ENCODE data around the gene CHST3.
"Not testable (repeated sequence)": the region's sequence is repeated elsewhere in the genome, so short reads cannot be mapped to it uniquely, and the experiment has no call there.

CHST3 gene

DNA sequence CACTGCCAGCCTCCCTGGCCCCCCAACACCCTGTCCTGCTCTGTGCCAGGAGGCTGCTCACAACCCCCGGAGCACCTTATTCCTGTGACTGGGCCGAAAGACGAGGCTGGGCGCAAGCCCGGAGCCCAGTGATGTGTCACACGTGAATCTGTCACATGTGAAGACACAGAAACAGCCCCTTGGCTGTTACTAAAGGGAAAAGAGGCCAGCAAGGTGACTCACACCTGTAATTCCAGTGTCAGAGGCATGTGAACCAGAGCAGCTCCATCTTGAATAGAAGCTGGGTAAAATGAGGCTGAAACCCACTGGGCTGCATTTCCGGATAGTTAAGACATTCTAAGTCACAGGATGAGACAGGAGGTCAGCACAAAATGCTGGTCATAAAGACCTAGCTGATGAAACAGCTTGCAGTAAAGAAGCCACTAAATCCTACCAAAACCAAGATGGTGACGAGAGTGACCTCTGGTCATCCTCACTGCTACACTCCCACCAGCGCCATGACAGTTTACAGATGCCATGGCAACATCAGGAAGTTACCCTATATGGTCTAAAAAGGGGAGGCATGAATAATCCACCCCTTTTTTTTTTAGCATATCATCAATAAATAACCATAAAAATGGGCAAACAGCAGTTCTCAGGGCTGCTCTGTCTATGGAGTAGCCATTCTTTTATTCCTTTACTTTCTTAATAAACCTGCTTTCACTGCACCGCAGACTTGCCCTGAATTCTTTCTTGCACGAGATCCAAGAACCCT, 68.4 kb downstream of the CHST3 start:
- not testable (repeated sequence) for DNase-seq (ENCODE audit: low read depth in 3 of 3)

DNA sequence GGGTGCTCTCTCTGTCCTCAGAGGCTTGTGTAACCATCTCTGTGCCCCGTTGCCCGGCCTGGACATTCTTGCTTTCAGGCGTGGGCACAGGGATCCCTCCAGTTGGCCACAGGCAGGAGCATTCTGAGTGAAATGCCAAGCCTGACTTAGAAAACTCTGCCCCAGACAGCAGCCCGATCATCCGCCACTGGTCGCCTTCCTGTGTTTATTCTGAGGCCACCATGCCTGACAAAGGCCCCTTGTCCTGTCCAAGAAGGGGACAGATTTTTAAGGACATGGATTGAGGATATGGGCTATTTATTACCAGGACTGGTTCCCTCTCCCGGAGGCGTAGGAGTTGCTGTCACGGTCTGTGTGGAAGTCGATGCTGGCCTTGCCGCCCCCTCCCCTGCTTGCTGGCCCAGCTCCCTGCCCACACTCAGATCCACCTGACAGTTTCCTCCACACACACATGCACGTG, 69.9 kb downstream of the CHST3 start:
- no peak for DNase-seq (ENCODE audit: low read depth in 3 of 3)

DNA sequence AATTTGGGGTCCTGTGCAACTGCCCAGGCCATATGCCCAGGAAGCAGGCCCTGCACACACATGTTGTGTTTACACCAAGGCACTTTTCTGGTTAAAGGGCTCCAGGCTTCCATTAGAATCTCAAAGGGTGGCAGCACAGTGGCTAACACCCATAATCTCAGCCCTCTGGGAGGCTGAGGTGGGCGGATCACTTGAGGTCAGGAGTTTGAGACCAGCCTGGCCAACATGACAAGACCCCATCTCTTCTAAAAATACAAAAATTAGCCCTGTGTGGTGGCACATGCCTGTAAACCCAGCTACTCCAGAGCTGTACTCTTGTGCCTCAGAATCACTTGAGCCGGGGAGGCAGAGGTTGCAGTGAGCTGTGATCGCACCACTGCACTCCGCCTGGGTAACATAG, 70.6 kb downstream of the CHST3 start:
- no peak for DNase-seq (ENCODE audit: low read depth in 3 of 3)

DNA sequence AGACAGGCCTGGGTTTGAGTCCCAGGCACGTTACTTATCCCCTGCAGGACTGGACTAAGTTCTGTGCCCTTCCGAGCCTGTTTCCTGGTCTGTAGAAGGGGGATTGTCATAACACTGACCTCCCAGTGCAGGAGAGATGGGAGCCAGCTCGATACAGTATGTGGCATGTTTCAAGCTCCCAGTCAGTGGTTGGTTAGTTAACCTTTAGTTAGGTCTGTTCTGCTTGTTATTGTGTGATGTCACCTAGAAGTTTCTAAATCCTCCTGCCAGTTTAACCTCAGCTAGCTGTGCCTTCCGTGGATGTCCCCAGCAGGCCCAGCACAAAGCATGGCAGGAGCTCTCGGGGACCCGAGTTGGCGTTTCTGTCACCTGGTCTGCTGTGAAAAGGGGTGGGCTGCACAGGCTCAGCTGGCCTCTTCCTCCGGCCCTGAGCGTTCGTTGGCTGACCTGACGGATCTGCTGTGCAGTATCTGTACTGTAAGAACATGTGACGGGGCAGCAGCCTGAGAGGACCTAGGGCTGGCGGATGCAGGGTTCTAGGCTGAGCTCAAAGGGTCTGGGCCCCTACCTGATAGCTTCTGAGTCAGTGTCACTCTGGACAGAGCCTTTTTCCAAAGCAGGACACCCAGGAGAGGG, 71.2 kb downstream of the CHST3 start:
- no peak for DNase-seq (ENCODE audit: low read depth in 3 of 3)

DNA sequence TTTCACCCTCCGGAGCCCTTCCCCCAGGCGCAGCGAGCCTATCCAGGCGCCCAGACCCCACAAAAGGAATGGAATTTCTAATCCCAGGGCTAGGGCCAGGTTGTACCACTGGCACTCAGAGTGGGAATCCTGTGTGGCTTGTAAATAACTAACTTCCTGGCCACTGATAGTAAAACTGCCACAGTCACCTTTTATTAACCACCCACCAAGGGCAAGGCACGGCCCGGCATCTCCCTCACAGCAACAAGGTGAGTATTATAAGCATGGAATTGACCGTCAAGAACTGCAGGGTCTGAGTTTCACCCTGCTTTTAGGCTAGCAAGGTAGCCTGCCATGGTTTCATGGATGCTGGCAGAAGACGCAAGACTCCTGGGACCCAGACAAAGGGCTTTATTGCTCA, 73.1 kb downstream of the CHST3 start:
- no peak for DNase-seq (ENCODE audit: low read depth in 3 of 3)

DNA sequence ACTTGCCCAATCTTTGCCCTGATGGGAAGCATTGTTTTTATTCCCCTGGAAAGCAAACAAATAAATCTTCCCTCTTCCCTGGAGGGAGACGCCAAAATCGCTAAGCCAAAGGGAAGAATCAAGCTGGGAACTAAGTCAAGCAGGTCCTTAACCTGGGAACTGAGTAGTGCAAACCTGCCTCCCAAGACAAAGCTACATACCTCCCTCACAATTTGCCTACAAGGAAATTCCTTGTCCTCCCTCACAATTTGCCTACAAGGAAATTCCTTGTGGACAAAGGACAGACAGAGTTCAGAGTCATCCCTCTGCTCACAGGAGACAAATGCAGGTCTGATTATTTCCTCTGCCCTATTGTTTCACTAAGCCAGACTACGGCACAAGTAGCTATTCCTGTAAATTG, 73.6 kb downstream of the CHST3 start:
- no peak for DNase-seq (ENCODE audit: low read depth in 3 of 3)

DNA sequence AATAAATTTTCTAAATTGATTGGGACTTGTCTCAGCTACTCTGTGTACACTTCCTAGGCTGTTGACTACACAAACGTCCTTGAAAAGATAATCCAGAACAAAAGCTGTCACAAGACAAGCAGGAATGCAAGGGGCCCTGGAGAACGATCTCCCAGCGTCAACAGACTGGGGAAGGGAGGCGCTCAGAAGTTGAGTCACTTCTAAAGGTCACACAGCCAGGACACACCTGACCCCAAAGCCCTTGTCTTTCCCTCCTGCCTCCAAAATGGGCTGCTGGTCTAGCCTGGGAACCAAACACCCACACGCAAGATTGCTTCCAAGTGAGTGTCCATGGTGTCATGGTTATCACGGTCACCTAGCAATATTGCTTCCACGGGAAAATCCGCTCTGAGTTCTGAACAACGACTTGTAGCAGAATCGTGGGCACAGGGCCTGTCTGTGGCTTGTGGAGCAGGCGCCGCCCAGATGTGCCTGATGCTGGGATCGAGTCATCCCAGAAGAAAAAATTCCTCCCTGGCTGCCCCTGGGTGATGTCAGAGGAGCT, 74.3 kb downstream of the CHST3 start:
- DNase-seq (ENCODE audit: low read depth in 3 of 3), result no peak

DNA sequence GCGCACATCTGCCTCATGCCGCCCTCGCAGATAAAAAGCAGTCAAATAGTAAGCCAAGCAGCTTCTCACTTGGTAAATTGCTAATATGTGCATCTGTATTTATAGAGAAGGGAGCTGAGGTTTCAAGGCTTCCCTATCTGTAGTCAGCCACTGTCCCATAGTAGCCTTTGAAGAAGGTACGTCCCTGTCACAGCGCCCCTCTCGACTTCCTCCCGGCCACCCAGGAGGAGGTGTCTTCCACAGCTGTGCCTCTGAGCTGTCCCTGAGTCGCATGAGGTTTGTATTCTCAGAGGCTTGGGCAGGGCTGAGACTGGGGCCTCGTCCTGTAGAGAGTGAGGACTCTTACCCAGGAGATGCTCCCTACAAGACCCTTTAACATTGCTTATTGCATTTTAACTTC, 75.2 kb downstream of the CHST3 start:
- DNase-seq (ENCODE audit: low read depth in 3 of 3), result no peak

DNA sequence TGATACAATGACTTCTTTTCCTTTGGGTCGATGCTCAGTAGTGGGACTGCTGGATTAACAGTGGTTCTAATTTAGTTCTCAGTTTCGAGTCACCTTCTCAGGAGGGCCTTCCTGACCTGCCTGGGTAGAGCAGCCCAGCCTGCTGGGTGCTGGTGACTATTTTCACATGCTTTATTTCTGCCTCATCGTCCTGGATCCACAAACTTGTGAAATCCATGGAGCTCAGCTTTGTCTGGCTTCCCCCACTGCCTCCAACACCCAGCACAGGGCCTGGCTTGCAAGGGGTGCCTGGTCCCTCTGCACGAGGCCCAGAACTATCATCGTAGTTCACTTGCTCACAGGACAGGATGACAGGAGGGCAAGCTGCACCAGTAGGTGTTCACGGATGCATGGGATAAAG, 77.3 kb downstream of the CHST3 start:
- DNase-seq (ENCODE audit: low read depth in 3 of 3), result no peak

DNA sequence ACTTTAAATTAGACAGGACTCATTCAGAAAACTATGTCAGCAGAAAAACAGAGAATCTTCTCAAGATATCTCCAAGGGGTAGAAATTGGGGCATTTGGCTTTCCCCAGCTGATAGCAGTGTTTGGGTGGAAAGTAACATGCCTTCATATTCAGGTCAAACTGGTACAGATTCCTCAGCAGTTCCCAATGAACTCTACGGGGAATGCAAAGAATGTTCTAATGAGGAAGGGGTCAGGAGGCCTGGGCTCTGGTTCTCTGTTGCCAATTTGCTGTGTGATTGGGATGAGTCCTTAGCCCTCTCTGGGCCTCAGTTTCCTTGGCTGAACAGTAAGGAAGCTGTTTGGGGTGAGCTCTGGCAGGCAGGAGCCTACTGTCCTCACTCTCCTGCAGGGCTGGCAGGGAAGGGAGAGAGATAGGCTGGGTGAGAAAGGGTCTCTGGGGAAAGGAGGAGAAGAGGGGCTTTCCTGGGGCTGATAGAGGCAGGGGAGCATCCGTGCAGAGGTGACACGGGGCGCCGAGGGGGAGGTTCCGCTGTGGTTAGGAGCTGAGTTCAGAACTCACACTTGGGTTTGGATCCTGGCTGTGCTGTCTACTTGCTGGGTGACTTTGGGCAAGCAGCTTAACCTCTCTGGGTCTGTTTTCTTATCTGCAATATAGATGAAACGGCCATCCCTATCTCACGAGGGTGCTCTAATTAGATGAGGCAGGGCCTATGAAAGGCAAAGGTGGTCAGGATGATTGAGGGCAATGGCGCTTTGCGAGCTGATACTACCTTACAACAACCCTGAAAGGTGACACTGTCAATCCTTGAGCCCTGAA, 79.0 kb downstream of the CHST3 start:
- no peak for DNase-seq (ENCODE audit: low read depth in 3 of 3)

DNA sequence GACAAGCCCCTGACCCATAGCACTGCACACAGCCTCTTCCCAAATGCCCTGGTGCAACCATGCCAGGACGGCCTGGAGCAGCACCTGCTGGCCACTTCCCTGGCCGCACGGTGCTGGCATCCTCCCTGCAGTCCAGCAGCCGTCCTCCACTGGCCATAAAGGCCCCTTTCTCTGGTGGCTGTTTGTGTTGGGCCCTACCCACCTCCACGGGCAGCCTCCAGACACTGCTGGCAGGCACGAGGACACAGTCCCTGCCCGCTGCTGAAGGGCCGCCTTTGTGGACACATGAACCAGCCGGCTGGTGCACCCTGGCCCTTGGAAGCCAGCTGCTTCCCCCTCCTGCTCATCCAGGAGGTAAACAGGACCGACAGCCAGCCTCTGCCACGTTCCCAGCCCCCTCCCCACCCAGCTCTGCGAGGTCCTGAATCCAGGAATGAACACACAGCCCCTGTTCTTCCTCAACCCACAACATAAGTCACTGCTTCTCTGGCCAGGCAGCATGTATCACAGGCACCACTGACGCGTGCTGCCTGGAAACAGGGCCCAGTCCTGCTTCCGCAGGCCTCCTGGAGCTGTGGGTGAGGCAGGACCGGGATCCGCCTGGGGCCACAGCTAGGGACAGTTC, 80.3 kb downstream of the CHST3 start:
- no peak for DNase-seq (ENCODE audit: low read depth in 3 of 3)

DNA sequence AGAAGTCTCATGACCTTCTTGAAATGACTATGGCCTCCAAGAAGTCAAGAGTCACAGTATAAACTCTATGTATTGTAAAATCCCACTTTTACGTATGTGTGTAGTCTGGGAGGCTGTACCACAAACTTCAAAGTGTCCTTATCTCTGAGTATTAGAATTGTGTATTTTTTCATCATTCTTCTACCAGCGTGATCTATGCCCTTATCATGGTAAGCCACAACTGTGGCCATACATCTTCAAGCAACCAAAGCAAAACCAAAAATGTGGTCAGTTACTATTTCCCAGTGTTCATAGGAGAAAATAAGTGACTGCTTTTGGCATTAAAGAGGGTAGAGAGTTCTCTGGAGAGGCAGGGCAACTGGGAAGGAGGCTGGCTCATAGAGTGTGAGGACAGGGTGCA, 81.4 kb downstream of the CHST3 start:
- no peak for DNase-seq (ENCODE audit: low read depth in 3 of 3)

DNA sequence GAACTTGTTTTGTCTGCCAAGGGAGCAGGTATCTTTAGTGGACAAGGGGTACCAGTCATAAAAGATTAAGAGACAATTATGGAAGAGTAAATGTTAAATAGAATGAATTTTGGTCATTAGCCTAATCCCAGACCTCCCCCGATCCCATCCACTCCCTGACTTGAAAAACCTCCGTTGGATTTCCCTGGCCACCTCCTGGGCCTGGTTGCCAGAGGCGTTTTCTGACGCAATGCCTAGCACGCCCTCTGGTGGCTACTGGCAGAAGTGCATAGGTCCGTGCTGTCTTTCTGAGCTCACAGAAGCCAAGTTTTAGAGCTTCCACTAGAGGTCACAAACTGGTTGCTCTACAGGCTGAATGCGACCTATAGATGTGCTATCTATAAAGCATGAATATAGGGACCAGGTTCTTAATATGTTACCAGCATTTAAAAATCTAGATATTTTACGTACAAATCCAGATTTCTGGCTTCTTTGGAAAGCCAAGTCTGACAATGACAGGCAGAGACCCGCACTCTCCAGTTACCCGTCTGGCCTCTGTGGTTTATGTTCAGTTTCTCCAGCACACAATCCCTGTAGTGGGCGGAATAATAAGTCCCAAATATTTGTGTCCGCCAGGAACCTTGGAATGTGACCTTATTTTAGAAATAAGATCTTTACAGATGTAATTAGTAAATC, 84.4 kb downstream of the CHST3 start:
- DNase-seq (ENCODE audit: low read depth in 3 of 3), result peak; percentile 82 to 93 (median 92)

DNA sequence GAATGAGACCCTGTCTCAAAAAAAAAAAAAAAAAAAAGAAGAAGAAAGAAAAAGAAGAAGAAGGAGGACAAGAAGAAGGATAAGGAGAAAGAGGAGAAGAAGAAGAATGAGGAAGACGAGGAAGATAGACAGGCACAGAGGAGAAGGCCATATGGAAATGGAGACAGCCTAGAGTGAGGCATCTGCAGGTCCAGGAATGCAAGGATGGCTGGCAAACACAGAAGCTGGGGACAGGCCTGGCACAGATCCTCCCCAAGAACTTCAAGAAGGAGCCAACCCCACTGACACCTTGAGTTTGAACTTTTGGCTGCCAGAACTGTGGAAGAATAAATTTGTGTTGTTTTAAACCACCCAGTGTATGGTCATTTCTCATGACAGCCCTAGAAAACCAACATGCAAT, 85.3 kb downstream of the CHST3 start:
- no peak for DNase-seq (ENCODE audit: low read depth in 3 of 3)

DNA sequence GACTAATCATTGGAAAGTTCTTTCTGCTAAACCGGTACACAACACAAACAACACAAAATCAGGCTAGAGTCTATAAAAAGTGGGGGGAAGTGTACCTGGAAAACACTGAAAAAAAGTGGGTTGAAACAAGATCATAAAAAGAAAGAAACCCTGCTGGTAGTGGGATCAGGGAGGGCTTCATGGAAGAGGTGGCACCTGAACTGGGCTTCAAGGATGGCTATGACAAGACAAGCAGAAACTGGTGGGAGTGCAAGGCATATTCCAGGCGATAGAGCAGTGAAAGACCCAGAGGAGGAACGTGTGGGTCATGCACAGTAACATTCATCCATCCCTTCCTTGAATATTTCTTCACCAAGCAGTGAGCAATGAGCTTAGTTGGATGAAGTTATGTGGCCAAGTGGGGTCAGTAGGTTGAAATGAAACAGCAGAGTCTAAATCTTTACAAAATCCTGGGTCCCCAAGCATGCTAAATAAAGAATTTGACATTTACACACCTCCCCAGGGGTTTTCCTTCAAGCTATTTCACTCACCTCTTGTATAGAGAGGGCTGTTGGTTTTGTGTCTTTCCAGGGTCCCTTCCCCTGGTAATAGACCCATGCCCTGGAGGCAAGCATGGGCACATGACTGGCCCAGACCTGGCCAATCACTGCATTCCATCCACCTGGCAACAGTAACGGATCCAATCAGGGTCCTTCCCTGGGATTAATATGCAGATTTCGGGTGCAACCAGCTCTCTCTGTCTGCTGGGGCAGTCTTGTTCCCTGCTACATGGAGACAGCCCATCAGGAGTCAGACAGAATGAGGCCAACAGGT, 86.0 kb downstream of the CHST3 start:
- DNase-seq (ENCODE audit: low read depth in 3 of 3), result no peak

DNA sequence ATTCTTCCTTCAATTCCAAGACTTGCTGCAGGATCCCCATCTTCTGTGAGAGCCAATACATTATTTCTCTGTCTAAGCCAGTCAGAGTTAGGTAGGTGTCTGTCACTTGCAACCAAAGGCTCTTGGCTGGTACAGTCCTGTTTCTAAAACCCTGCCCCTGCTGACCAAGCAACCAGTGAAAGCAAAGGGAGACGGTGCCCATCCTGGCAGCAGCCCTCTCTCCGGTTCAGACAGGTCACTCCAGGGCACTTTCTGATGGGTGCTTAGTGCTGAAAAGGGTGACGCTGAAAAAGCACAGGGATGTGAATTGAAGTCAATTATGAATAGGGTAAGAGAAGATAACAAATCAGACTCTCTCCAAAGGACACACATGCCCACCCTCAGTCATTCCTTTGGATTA, 86.7 kb downstream of the CHST3 start:
- DNase-seq (ENCODE audit: low read depth in 3 of 3), result no peak

DNA sequence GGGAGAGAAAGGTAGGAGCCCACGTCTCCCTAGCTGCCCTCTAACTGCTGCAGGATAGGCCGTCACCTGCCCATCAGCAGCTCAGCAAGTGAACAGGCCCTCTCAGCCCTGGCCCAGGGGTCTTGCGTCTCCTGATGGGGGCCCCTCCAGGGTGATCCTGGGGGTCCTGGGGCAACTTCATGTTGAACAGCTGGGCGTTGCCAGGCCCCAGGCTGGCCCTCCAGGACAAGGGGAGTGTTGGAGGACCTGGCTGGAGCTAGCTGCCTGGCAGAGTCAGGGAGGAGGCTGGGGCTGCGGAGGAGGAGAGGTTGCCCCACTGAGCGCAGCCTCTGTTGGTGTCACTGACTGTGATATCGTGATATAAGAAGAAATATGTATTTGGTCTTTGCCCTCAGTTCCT, 89.5 kb downstream of the CHST3 start:
- no peak for DNase-seq (ENCODE audit: low read depth in 3 of 3)

DNA sequence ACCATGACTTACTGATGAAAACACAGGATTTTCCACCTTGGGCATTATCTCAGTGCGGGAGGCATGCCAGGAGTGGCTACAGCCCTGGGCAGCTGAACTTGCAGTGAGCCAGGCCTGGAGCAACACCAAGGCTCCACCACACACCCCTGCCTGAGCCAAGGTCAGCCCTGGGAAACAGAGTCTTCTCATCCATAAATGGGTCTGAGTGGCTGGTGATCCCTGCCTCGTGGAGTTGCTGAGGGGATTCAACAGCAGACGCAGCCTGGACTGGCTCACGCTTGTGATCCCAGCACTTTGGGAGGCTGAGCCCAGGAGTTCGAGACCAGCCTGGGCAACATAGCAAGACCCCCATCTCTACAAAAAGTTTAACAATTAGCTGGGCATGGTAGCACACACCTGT, 91.9 kb downstream of the CHST3 start:
- no peak for DNase-seq (ENCODE audit: low read depth in 3 of 3)

DNA sequence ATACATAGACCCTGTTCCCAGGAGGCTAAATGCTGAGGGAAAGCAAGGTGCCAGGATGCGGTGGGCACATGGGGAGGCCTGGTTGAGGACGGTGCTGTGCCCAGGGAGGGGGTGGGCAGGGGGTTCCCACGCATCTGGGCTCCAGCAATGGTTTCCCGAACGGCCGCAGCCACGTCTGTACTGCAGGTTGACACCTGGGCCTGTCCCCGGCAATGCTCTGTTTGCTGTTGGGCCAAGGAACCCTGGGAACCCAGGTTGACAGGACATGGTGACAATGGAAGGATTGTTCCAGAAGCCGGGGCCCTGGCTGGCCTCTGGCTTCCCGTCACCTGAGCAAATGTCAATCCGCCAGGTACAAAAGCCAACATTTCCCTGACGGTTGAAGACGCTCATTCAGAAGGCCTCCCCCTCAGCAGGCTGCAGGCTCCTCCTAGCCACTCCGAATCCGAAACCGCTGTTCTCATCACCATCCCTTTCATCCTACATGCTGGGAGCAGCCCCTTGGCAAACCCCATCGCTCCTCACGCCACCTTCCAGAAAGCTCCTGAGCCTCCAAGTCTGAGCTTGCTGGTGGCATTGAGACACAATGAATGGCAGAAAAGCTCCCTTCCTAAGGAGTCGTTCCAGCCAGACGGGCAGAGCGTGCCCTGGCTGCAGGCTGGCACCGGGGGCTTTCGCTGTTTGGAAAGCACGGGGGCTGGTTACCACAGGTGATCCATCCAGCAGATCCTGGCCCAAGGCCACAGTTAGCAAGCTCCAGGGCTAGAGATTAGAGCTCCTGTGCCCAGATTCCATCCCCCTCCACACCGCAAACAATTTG, 92.9 kb downstream of the CHST3 start:
- no peak for DNase-seq (ENCODE audit: low read depth in 3 of 3)

Data from stimulated activated CD4-positive, alpha-beta T cell treated with anti-CD3 and anti-CD28 coated beads, TNF-alpha, amount 100 ng/mL, for 24 hours (primary cell).